T-helper 9 cell (primary cell): Measurements from ENCODE around the gene ANO6.
"Not testable (repeated sequence)": the region's sequence is repeated elsewhere in the genome, so short reads cannot be mapped to it uniquely, and the experiment has no call there.

ENCODE experiments used
- DNase-seq: peaks from one replicate; pipeline ENCODE4 v3.0.0-alpha.2; 2020
- total RNA-seq, 2 donors: gene quantifications; one replicate each; lab custom pipeline; 2026; lab: John Stamatoyannopoulos, UW

Gene ANO6
- total RNA-seq = 70.5 to 118 reads per million in 2 donors

GRCh38 chr12:45215419-45216229 is at the start of gene ANO6:
ANO6 (plus strand) TSS chr12:45216095; CDS start chr12:45216322, 227 bp downstream.
- DNase-seq = peak; percentile 69

- DNase-seq = no peak
Measured at GRCh38 chr12:45168976-45169375, 46.9 kb upstream of the ANO6 start.

- DNase-seq = peak; percentile 76
Measured at GRCh38 chr12:45170456-45171042, 45.3 kb upstream of the ANO6 start.

- DNase-seq = not testable (repeated sequence)
Measured at GRCh38 chr12:45173293-45173692, 42.6 kb upstream of the ANO6 start.

GRCh38 chr12:45174595-45174994 is 41.3 kb upstream of the ANO6 start:
- no peak for DNase-seq

GRCh38 chr12:45178771-45179170 is 37.1 kb upstream of the ANO6 start:
- no peak for DNase-seq

- DNase-seq = no peak
Measured at GRCh38 chr12:45182511-45182910, 33.4 kb upstream of the ANO6 start.

GRCh38 chr12:45183246-45183645 is 32.6 kb upstream of the ANO6 start:
- DNase-seq = no peak

GRCh38 chr12:45184147-45184963 is 31.5 kb upstream of the ANO6 start:
- DNase-seq = no peak

- DNase-seq = no peak
Measured at GRCh38 chr12:45186762-45187161, 29.1 kb upstream of the ANO6 start.

- no peak for DNase-seq
Measured at GRCh38 chr12:45189766-45190403, 26.0 kb upstream of the ANO6 start.

- DNase-seq = no peak
Measured at GRCh38 chr12:45191239-45191638, 24.7 kb upstream of the ANO6 start.

GRCh38 chr12:45192707-45193106 is 23.2 kb upstream of the ANO6 start:
- no peak for DNase-seq

GRCh38 chr12:45200491-45201043 is 15.3 kb upstream of the ANO6 start:
- no peak for DNase-seq

GRCh38 chr12:45203767-45204166 is 12.1 kb upstream of the ANO6 start:
- DNase-seq = no peak

- no peak for DNase-seq
Measured at GRCh38 chr12:45204757-45205156, 11.1 kb upstream of the ANO6 start.

GRCh38 chr12:45205165-45205825 is 10.6 kb upstream of the ANO6 start:
- no peak for DNase-seq

- no peak for DNase-seq
Measured at GRCh38 chr12:45208604-45209487, 7.0 kb upstream of the ANO6 start.

GRCh38 chr12:45209784-45210183 is 6.1 kb upstream of the ANO6 start:
- DNase-seq = no peak

GRCh38 chr12:45212064-45212463 is 3.8 kb upstream of the ANO6 start:
- DNase-seq = no peak

GRCh38 chr12:45213107-45213506 is 2.8 kb upstream of the ANO6 start:
- no peak for DNase-seq
